ENCODE data around the gene GPHA2. TPM values are rescaled to one million over a fixed set of nuclear protein-coding genes. Genes with fewer than 3 reads are reported as not detected.

The GPHA2 gene
- total RNA-seq, 4 donors from 2014 or later, result not detected

DNA sequence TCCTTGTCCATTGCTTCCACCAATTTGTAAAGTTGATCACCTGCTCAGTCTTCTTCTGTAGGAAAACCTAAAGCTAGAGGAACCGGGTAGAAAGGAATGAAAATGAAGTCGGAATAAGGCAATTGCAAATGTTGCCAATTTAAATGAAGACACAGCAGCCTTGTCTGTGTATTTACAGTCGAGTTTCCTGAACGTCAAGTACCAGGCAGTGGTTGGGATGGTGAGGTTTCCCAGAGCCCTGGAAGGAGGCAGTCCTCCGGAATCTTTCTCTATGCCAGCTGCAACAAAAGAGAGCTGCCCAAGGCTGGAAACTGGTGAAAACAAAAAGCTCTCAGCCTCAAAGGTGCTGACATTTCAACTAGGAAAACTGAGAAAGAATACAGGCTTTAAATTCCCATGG is 18.5 kb upstream of the GPHA2 start:
- no peak overlapping the region for H3K27ac ChIP-seq
- DNase-seq, result no peak
- H3K36me3 ChIP-seq, result no peaks in the 10 kb centered on the region
- no peak for TF ChIP-seq POLR2A (IDR thresholded peaks at IDR 0.05)
- TF ChIP-seq, protein P1, sequence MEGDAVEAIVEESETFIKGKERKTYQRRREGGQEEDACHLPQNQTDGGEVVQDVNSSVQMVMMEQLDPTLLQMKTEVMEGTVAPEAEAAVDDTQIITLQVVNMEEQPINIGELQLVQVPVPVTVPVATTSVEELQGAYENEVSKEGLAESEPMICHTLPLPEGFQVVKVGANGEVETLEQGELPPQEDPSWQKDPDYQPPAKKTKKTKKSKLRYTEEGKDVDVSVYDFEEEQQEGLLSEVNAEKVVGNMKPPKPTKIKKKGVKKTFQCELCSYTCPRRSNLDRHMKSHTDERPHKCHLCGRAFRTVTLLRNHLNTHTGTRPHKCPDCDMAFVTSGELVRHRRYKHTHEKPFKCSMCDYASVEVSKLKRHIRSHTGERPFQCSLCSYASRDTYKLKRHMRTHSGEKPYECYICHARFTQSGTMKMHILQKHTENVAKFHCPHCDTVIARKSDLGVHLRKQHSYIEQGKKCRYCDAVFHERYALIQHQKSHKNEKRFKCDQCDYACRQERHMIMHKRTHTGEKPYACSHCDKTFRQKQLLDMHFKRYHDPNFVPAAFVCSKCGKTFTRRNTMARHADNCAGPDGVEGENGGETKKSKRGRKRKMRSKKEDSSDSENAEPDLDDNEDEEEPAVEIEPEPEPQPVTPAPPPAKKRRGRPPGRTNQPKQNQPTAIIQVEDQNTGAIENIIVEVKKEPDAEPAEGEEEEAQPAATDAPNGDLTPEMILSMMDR (IDR thresholded peaks at IDR 0.05), result no peak
- H3K4me3 ChIP-seq, result no peak overlapping the region
- no peaks in the 10 kb centered on the region for H3K27me3 ChIP-seq
- no peaks in the 10 kb centered on the region for H3K9me3 ChIP-seq
- H3K4me1 ChIP-seq, result no peaks in the 10 kb centered on the region

DNA sequence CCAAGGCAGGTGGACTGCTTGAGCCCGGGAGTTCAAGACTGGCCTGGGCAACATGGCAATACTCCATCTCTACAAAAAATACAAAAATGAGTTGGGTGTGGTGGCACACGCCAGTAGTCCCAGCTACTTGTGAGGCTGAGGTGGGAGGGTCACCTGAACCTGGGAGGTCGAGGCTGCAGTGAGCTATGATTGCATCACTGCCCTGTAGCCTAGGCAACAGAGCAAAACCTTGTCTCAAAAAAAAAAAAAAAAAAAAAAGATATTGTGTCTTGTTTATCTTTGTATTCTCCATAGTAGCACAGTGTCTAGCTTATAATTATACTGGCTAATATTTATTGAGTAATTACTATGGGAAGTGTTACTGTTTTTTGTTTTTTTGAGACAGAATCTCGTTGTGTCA is 15.8 kb upstream of the GPHA2 start:
- H3K4me1 ChIP-seq, result no peaks in the 10 kb centered on the region
- no peak for DNase-seq
- H3K27ac ChIP-seq, result no peak overlapping the region
- TF ChIP-seq, protein P1 (IDR thresholded peaks at IDR 0.05), result no peak
- no peak for TF ChIP-seq POLR2A (IDR thresholded peaks at IDR 0.05)
- H3K4me3 ChIP-seq, result no peak overlapping the region
- no peaks in the 10 kb centered on the region for H3K36me3 ChIP-seq
- no peaks in the 10 kb centered on the region for H3K27me3 ChIP-seq
- no peaks in the 10 kb centered on the region for H3K9me3 ChIP-seq

DNA sequence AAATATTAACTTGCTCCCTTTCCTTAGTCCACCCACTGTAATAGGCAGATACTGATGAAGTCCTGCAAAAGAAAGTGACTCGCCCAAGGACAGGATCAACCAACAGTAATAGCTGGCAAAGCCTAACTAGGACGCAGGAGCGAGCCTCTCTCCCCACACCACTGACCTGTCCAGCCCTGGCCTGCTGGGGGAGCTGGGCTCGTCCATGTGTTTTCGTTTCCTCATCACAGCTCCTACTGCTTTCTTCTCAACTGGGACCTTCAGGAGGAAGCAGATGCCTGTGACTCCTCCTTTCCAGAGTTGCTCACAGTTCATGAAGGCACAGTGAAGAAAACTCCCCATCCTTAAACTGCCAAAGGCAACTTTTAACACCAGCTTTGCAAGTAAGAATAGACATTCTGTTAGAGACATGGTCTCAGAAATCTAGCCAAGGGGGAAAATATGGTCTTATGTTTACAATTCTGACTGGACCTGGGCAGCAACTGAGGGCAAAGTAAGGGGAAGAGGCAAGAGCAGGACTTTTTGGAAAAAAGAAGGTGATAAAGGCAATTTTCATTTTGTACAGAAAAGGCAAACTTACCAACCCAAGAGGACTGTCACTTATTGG is 11.6 kb upstream of the GPHA2 start:
- Histone ChIP-seq H3K27ac (no peak overlapping the region), H3K4me1 (no peaks in the 10 kb centered on the region), H3K9me3 (no peaks in the 10 kb centered on the region), H3K4me3 (no peak overlapping the region), H3K36me3 (no peaks in the 10 kb centered on the region), H3K27me3 (no peaks in the 10 kb centered on the region)
- no peak for TF ChIP-seq POLR2A (IDR thresholded peaks at IDR 0.05)
- TF ChIP-seq, protein P1 (IDR thresholded peaks at IDR 0.05), result peak in 1 of 6 experiments; percentile 7
- DNase-seq, result no peak

DNA sequence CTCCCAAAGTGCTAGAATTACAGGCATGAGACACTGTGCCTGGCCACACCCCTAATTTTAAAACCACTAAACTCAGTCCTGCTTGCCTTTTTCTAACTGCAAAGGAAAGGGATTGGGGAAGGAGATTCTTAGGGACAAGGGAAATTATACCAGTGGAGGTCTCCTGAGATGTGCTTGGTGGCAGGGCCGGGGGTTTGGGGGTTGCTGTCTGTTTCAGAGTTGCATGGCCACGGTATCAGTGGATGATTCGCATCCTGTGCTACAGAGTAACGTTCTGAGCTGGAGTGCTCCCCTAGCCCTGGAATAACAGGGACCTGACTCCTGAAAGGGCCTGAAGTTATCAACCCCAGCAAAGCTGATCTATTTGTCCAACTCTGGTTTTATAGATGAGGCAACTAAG is 846 bp upstream of the GPHA2 start:
- Histone ChIP-seq H3K27me3 (no peaks in the 10 kb centered on the region), H3K27ac (no peak overlapping the region), H3K9me3 (no peaks in the 10 kb centered on the region), H3K36me3 (peaks cover 0 to 23% (median 0%) of the 10 kb centered on the region in 3 donors), H3K4me1 (no peaks in the 10 kb centered on the region), H3K4me3 (no peak overlapping the region)
- no peak for TF ChIP-seq POLR2A (IDR thresholded peaks at IDR 0.05)
- TF ChIP-seq, protein P1 (IDR thresholded peaks at IDR 0.05), result no peak
- DNase-seq, result peak in 1 of 3 donors; percentile 24

DNA sequence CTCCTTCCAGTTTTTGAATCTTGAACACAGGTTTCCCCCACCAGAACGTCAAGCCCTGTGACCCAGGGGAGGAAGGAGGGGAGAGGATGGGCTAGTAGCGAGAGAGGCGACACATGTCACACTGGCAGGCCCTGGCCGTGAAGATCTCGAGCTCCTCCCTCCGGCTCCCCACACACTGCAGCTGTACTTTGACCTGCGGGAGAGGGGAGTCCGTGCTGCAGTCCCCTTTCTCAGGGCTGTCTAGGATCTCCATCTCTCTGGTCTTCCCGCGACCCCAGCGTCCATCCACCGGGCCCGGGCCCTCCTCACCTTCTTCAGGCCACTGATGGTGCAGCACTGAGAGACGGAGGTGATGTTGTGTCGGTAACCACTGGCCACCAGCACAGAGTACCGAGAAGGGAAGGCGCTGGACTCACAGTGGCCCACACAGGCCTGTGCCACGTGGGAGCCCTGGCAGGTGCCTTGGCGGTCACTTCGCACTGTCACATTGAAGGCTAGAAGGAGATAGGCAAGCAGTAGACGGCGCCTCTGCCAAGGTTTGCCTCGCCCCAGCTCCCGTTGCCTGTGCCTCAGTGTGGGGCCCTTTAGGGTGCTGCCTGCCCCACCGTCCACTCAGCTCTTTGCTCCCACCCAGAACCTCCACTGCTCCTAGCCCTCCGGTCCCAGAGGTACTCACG is 873 bp downstream of the GPHA2 start:
- no peak for DNase-seq
- no peaks in the 10 kb centered on the region for H3K27me3 ChIP-seq
- no peaks in the 10 kb centered on the region for H3K9me3 ChIP-seq
- TF ChIP-seq, protein P1 (IDR thresholded peaks at IDR 0.05), result peak in 2 of 6 experiments; percentile 21 to 24
- no peak for TF ChIP-seq POLR2A (IDR thresholded peaks at IDR 0.05)
- no peak overlapping the region for H3K4me3 ChIP-seq
- no peaks in the 10 kb centered on the region for H3K4me1 ChIP-seq
- peaks cover 0 to 40% (median 0%) of the 10 kb centered on the region in 3 donors for H3K36me3 ChIP-seq
- no peak overlapping the region for H3K27ac ChIP-seq
